ENCODE results near the gene CCDC154. TPM values are rescaled to one million over a fixed set of nuclear protein-coding genes. Genes with fewer than 3 reads are reported as not detected.

CCDC154 gene
- total and polyA plus RNA-seq, 9 of the 15 experiments (the other 6 are each of a cell fraction or from before 2014, with no cell fraction given): 0.15 to 1.4 (median 0.20) TPM; not detected in 5

- H3K27me3 ChIP-seq (ENCODE audit: control insufficient read depth in 2 of 2, insufficient read depth in 2 of 2, low read length in 2 of 2): no peaks in the 10 kb centered on the region
- H3K79me2 ChIP-seq (ENCODE audit: control insufficient read depth, insufficient read depth, low read length): no peaks in the 10 kb centered on the region
- no peak overlapping the region for H3K4me2 ChIP-seq (ENCODE audit: insufficient read depth, low read length)
- intact Hi-C loops (cut with micrococcal nuclease) (no loop called here), in situ Hi-C loops (cut with MboI) (no loop called here)
- BruUV-seq (replicated peaks): no TSS peak
- peaks cover 4 to 57% of the 10 kb centered on the region in 2 experiments; a peak in 4 of 5 replicates for H3K4me1 ChIP-seq (replicated peaks in 1 of 2; ENCODE audit: control insufficient read depth in 2 of 2, insufficient read depth in 2 of 2, low read length in 2 of 2)
- peak overlapping the region in 1 of 2 experiments; percentile 35; a peak in 1 of 4 replicates for H3K9ac ChIP-seq (ENCODE audit: insufficient read depth in 1 of 2, low read depth in 2 of 2, low read length in 2 of 2)
- POLR2A ChIA-PET: interaction anchor here (0.9 to 1.0 kb wide), 2 partner anchors 7 to 11 kb away, joined by 3 to 5 read pairs; no protein-coding TSS in a partner anchor
- 49% methylated on average over 32 of the region's 33 CpGs for WGBS (ENCODE audit: insufficient coverage, low coverage, missing lambda C conversion rate)
- FAIRE-seq: no peak
- H4K20me1 ChIP-seq (replicated peaks; ENCODE audit: control insufficient read depth, insufficient read depth, low read length): no peaks in the 10 kb centered on the region
- ATAC-seq: no peak
- CTCF ChIA-PET (ENCODE audit: low intra/inter-chr PET ratio): no interaction called here
- H3K9me1 ChIP-seq (ENCODE audit: control insufficient read depth, insufficient read depth, low read length): no peaks in the 10 kb centered on the region
- H3K36me3 ChIP-seq (ENCODE audit: control insufficient read depth, insufficient read depth, low read length): no peaks in the 10 kb centered on the region
- TF ChIP-seq NBN (IDR thresholded peaks at IDR 0.05; ENCODE audit: low read depth): no peak
- no peak for TF ChIP-seq EZH2 (IDR thresholded peaks at IDR 0.05; ENCODE audit: borderline replicate concordance, low read depth, low read length)
- no peak for TF ChIP-seq ZNF134 (CRISPR knock-in tag; conservative IDR thresholded peaks at IDR 0.05)
- TF ChIP-seq PML (IDR thresholded peaks at IDR 0.05; ENCODE audit: low read length): no peak
- no peak for TF ChIP-seq SP1 (CRISPR knock-in tag; IDR thresholded peaks at IDR 0.05)
- TF ChIP-seq MCM3 (IDR thresholded peaks at IDR 0.05): no peak
- no peak for TF ChIP-seq NFRKB (IDR thresholded peaks at IDR 0.05; ENCODE audit: low read depth)
- H3K27ac ChIP-seq (ENCODE audit: extremely low read depth, low read depth, low read length): no peak overlapping the region
- H3K4me3 ChIP-seq: no peak overlapping the region
- no peak overlapping the region for H2AFZ ChIP-seq (ENCODE audit: low read depth, low read length)
- H3K9me3 ChIP-seq (replicated peaks; ENCODE audit: control insufficient read depth, insufficient read depth, low read depth, low read length): no peaks in the 10 kb centered on the region
- no peak for DNase-seq (ENCODE audit: extremely low read depth in 1 of 4, low spot score in 3 of 4)
These were observed 42.4 kb upstream of the CCDC154 start for GRCh38 chr16:1486551-1487390.
